Activated CD4-positive, alpha-beta T cell treated with anti-CD3 and anti-CD28 coated beads, Interleukin-2, amount 50 U/mL, for 48 hours (primary cell): ENCODE data around the gene CFAP100.

Experiments used
- DNase-seq, 2 experiments: peaks; one replicate each; pipeline ENCODE4 v3.0.0-alpha.2; 2020

Gene CFAP100

DNA sequence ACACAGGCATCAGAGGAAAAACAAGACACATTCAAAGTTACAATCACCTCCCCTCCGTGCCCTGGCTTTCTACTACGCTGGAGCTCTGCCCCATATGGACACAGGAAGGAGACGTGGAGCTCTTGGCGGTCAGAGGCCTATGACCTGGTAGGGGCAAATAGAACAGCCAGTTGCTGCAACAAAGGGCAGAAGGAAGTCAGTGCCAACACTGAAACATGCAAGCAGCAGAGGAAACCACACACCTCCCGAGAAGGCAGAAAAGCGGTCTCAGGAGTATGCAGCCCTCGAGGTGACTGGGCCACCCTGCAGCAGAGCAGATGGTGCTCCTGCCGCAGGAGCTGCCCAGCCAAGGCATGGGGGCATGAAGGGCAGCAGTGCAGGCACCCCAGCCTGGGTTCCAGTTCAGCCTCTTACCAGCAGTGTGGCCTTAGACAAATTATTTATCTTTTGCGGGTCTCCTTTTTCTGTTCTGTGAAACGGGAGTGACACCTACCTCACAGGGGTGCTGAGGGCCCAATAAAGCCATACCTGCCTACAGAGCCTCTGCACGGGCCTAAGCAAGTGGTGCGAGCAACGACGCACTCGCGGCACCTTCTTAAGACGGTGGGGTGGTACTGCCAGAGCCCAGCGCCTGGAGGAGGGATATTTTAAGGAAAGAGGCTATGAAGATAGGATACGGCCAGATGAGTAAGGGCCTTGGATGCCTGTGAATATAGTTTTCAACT lies 72.3 kb downstream of the CFAP100 start:
- DNase-seq, result no peak

DNA sequence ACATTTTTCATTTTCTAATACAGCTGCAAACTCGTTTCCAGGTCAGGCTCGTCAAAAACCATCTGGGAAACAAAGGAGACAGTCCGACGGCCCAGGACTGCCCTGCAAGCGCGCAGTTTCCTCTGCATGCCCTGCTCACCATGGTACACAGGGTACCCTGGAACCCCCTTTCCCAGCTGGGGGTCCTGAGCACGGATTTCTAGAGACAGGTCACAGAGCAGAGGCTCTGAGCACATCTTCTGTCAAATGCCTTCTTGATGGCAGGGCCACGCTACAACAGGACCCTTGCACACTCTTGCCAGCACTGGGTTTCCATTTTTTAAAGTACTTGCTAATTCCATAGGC lies 72.9 kb downstream of the CFAP100 start:
- DNase-seq, result no peak

DNA sequence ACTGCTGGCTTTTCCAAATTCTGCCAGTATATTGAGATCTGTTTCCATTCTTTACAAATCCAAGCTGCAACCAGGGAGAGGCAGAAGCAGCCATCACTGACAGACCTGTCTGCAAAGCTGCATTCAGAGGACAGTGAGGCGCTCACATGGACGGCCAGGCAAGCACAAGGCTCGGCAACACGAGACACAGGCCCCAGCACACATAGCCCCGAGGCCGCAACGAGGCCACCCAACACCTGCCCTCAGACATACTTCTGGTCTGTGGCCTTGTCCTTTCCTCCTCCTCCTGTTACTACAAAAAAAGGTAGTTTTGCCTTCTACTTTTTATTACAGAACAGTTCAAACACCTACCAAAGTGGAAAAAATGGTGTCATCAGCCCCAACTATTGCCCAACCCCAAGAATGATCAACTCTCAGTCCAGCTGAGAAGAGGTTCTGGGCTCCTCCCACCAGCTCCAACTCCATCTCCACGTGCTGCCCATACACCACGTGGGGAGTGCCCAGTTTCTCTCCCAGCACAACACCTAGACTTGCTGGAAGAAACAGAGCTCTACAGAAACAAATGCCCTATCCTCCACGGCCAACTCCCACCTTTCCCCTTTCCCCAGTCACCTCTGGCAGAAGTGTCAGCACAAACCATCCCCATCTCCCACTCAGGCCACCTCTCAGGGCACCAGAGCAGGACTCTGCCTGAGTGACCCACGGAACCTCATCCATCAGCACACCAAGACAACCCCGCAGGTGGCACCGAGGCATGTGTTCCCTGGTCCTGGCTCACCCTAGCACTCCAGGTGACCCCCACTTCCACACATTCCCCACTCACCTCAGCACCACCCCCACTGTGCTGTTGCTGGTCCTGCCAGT lies 73.6 kb downstream of the CFAP100 start:
- DNase-seq, result no peak

DNA sequence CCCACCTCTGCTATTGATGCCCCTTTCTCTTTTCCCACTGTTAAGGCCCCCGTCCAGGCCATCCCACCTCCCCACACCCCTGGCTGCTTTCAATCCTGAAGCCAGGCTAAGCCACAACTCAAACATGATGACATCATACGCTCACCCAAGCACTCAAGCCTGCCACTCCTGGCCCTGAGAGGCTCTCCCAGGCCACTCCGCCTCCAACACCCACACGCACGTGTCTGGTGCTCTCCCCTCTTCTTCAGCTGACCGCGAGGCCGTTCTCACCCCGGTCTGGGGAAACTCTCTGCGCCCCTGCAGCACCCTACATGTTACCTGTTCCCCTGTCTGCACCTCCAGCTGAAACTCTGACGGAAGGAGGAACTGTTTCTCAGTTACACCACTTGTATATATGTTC lies 74.8 kb downstream of the CFAP100 start:
- DNase-seq, result no peak

DNA sequence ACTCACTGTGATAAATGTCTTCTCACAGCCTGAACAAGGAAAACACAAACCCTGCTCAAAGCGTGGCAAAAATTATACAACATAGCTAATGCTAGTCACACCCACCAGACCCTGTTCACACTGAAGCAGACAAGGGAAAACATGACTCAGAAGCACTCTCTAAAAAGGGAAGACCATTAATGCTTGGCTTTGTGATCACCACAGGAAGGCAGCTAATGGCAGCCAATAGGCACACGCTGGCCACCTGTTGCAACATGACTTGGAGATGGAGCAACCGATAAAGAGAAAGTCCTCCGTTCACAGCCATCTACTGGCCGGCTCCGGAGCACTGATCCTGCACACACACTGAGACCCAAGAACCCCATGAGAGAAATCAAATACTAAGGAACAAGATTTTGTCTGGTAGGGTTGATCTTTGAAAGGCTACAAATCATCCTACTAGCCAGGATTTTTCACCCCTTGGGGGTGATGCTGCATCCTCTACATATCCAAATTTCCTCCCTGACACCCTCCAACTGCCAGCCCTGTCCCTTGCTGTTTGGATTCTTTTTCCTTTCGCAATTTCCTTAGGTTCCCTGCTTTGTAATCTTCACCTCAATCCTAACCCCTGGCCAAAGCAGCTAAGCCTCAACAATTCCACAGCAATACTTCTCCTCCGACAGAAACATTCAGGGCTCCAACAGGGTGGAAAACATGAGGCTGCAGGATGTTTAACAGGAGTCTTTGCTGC lies 77.7 kb downstream of the CFAP100 start:
- peak in 1 of 2 experiments; percentile 7 for DNase-seq

DNA sequence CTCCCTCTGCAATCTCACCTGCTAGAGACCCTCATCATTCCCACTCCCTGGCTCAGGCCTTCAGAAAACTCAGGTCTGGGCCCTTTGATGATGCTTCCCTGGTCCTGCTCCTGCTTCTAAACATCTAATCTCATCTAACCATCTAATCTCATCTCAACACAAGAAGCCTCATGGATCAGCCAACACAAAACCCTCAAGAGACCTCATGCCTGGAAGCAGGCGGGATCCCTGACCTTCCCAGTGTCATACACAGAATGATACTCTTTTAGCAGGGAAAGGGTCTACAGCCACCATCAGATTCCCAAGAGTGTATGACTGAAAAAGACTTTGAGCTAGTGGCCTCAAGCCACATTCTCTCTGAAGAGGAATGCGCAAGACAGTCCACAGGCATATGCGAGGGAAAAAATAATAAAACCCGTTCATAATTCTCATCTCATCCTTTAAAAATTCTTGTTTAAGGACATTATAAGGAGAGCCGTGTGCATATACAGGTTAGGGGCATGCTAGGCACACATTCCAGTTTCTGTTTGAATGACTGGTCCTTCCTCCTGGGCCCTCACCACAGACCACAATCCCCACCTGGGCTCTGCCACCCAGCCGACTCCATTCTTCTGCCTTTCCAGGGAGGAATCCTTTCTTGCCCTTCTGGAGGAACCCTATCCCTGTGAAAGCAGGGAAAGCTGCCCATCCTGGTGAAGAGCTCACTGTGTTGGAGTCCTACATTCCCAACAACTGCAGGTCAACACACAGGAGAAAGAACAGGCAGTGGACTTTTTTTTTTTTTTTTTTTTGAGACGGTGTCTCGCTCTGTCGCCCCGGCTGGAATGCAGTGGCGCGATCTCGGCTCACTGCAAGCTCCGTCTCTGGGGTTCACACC lies 78.8 kb downstream of the CFAP100 start:
- peak; percentile 8 to 20 for DNase-seq

DNA sequence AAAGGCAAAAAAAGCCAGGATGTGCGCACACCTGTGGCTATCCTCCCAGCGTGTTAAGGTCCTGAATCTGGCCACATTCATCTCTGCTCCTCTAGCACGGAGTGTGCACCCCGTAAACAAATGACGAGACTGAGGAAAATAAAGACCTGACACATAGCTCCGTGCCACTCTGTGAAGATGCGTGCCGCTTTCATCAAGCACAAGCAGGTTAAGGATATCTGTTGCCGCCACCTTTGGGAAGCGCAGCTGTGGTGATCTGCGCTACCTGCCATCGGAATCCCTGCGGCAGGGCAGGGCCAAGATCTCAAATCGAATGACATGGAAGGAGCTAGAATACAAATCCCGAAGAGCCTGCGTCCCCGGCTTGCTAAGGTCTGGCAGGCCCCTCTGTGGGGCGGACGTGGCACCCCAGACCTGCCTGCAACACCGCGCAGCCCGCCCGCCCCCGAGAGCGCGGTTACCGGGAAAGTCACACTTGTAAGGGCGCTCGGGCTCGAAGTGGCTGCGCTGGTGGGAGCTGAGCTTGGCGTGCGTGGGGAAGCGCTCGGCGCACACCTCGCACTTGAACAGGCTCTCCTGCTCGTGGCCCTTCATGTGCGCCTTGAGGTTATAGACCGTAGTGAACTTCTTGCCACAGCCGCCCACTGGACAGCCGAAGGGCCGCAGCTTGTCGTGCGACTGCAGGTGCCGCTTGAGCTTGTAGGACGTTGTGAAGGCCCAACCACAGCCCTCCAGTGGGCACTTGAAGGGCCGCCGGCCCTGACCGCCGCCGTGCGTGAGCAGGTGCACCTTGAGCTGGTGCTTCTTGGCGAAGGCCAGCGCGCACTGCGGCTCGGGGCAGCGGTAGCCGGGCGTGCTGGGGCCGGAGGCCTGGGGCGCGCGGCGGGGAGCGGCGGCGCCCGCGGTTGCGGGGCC lies 80.0 kb downstream of the CFAP100 start:
- peak; percentile 36 to 49 for DNase-seq

DNA sequence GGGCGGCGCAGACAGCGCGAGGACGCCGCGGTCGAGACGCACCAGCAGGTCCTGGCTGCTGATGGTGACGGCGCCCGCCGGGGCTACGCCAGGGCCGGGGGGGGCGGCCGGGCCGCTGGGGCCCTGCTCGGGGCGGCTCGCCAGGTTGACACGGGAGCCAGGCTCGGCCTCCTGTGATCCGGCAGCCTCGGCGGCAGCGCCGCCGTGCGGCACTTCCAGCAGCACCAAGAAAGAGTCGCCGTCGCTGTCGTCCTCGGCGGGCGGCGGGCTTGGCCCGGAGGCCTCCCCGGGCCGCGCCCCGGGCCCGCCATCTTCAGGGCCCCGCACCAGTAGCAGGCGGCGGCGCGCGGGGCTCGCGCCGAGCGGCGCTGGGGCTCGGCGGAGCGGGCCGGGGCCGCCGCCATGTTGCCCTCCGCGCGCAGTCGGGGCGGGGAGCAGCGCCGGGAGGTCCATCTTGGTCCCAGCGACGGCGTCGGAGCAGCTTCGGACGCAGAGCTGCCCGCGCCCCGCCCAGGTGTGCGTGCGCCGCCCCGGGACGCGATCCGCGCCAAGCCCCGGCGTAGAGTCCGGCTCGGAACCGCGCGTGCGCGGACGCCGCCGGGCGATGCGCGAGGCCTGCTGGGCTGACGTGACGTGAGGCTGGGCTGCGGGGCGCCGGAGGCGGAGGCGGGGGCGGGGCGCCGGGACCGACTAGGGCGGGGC lies 80.9 kb downstream of the CFAP100 start, which contains the start of gene ZXDC:
Gene ZXDC (minus strand): TSS at position 479 of the 702 bp plus-strand sequence. CDS start 26 bp downstream, at position 453.
- DNase-seq, result peak; percentile 89 to 90

DNA sequence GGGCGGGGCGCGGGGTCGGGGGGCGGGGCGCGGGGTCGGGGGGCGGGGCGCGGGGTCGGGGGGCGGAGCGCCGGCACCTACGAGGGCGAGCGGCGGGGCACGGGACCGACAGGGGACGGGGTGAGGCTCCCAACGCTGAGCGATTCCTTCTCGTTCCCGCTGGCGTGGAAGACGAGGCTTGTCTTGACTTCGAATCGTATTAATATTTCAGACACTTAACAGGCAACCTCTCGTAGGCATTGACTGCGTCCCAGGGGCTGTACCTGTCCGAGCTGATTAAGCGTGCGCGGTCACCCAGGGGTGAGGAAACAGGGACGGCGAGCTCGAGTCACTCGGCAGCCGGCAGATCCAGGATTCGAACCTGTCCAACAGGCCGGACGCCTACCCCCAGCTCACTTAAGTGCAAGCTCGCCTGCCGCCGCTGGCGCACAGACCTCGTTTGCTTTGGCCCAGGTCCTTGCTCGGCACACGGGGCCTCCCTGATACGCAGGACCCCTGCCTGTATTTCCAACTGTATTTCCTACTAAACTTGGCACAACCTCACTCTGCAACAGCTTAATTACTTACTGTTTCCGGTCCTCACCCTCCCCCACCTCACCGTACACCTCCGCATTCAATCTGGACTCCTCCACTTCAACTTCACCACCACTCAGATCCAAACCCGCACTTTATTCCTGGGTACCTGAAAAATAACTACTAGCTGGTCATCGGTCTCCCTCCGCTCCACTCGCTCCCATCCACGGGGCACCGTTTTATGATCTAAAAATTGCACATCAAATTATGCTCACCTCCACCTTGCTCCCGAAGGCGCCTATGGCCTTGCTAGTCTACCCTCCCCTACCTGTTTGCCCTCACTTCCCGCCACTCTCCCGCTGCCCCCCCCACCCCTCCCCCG lies 81.7 kb downstream of the CFAP100 start:
- DNase-seq, result peak; percentile 58 to 61

DNA sequence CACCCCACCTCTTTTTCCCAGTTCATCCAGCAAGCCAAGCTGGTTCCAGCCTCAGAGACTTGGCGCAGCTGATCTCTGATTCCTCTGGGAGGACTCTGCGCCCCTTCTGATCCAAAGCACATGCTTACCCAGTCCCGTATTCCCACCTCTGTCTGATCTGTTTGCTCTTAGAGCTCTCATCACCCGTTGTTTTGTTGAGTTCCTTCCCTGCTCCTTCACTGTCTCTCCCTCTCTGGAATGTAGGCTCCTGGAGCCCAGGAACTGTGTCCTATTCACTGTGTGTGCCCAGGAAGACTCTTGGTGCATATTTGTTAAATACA lies 82.3 kb downstream of the CFAP100 start:
- DNase-seq, result no peak

DNA sequence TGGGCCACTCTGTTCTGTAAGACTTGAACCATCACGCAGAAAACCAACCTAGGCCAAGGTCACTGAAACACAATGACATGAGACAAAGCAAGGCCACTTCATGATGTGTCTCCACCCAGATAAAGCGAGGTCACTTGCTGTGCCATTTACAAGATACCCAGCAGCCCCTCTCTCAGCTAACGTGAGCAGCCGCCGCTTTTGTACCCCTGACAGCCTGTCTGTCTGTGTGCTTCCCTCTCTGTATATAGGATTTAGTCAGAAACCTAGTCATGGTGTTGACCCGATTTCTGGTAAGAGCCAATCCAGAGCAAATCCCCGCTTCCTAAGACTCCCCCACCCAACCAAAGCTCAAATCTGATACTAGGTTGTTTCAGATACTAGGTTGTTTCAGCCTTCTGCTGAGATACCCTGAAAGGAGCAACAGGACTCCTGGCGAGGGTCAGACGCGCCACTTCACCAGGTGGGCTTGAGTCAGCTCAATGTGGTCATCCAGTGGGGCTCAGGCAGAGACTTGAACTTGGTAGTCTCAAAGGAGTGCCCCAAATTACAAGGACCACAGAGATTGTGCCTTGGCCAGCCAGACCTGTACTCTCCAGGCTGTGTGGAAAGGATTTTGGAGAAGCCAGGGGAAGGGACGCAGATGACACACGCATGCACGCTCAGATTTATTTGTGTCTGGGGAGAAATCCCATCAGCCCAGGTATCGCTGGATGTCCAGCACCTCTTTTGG lies 84.0 kb downstream of the CFAP100 start:
- no peak for DNase-seq

DNA sequence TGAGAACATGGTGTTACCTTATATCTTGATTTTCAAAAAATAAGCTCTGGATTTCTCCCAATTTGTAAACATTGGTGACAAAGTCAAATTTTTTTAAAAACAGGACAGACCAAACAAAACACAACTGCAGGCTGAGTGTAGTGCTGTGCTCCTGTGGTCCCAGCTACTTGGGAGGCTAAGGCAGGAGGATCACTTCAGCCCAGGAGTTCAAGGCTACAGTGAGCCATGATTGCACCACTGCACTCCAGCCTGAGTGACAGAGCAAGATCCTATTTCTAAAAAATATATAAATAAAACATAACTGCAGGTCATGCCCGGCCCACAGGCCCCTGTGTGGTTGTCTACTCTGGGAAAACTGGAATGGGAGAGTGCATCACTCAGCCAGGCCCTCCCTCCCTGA lies 84.9 kb downstream of the CFAP100 start:
- DNase-seq, result no peak

DNA sequence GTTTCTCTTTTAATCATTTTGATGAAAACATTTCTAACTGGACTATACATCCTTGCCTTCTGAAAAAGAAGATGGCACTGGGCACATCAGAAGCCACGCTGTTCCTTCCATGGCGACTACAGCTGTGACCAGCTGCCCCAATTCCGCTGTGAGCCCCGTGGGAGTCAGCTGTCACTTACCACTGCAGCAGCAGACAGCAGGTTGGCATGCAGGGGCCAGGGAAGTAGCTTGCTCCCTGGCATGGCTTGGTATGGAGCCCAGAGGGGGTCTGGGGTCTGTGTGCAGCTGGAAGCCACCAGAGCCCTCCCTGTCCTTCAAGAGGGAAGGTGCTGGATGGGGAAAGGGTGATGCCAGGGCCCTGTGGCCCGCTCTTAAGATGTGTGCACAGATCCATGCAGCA lies 85.5 kb downstream of the CFAP100 start:
- no peak for DNase-seq

DNA sequence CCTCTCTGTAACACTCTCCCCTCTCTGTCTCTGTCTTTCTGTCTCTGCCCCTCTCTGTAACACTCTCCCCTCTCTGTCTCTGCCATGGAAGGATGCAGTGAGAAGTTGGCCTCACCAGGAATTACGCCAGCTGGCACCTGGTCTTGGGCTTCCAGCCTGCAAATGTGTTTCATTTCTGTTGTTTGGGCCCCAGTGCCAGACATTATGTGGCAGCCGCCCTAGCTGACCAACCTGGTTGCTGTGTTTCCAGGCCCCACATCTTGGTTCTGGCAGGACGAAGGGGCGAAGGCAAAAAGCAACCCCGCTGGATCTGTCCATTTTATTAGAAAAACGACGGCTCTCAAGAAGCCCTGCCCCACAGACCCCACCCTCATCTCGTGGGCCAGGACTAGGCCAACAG lies 86.2 kb downstream of the CFAP100 start:
- DNase-seq, result no peak

DNA sequence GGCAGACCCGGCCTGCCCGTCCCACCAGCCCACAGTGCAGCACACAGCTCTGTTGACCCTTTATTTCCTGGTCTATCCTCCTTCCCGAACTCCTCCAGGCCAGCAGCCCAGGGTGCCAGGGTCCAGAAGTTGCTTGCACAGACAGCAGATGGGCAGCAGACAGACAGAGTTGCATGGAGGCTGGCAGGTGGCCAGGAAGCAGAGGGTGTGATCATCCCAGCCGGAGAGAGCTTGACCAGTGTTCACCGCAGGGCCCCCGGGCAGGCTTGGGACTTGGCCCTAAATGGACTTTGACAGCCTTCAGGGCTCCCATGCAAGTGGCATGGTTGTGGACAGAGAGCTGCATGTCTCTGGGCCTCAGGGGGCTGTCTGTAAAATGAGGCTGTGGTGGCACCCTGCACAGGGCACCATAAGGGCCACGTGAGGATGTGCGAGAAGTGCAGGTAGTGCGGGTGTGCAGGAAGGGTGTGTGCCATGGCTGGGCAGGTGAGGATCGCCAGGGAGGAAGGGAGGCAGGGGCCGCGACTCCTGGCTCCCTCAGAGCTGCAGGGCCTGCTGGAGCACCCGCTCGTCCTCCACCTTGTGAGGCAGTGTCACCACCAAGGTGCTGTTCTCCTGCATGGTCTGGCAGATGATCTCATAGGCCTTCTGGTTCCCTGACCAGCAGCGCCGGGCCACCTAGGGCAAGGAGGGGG lies 87.2 kb downstream of the CFAP100 start:
- DNase-seq, result no peak

DNA sequence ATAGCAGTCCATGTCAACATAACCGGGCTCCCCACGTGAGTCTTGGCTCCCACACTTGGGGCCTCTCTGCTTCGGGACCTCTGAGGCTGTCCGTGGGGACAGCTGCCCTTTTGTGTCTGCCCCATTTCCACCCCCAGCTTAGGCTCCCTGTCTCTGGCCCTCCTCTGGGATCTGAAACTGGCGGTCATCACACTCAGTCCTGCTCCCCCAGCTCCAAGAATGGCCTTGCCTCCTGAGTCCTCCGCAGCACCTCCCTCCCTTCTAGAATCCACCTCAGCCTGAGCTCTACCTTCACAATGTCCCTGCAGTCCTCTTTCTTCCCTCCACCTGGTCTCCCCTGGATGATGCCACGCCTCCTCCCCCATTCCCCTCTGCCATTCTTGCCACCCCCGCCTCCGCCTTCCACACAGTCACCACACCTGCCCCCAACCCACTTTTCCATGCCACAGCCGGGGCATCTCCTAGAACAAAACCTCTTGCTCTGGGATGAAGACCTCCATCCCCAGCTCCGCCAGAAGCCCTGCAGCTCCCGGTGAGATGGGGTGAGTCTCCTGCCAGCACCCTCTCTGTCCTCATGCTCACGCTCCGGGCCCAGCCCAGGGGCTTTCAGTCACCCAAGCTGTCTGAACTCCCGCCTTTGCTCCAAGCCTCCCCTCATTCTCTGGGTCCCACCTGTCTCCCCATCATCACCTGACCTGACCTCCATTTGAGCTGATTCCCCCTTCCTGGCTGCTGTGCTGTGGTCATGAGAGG lies 88.0 kb downstream of the CFAP100 start:
- DNase-seq, result no peak

DNA sequence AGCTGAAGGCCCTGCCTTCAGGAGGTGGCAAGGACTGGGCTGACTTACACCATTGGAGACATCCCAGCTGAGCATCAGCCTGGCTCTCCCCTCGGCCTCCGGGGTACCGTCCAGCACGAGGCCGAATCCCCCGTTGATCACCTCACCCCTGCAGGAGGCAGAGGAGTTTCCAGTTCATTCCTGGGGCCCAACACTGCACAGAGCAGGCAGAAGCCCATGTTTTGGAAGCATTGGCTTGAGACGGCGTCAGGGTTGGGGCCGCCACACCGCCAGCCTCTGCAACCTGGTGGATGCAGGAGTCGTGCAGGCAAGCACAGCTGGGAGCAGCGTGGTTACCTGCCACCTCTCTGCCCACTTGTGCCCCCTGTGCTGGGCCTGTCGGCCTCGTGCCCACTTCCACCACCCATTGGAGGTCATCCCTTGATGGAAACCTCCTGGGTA lies 88.6 kb downstream of the CFAP100 start:
- DNase-seq, result no peak

DNA sequence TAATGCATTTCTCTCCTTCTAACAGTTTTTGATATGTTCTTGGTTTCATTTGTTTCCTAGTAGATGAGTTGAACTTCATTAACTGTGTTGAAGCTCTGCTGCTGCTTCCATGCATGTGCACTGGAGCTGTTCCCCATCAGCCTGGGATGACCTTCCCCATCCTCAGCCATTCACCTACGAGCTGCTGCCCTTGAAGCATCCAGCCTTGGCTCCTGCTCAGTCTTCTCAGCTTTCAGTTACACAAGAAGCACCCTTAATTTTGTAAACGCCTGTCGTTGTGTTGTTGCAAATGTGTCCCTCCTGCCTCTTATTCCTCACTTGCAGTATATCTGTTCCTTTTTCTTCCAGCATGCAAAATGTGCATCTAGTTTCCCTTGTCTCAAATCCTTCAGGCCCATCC lies 89.4 kb downstream of the CFAP100 start:
- DNase-seq, result no peak
